HG03025 (cell line): ENCODE measurements around the gene GNA14.
"Not testable (repeated sequence)": the region's sequence is repeated elsewhere in the genome, so short reads cannot be mapped to it uniquely, and the experiment has no call there.

Source experiments
- ATAC-seq: cut with Tn5 transposase; IDR thresholded peaks from one replicate; pipeline ENCODE4 v1.9.1; 2021; ENCODE audit warnings: mild to moderate bottlenecking, moderate library complexity; ENCODE audit not compliant: unreplicated experiment, low FRiP score

GNA14 gene

GRCh38 chr9:77497322-77498198 is 150.6 kb downstream of the GNA14 start:
- ATAC-seq = no peak

- ATAC-seq = no peak
Observed at GRCh38 chr9:77495834-77496671, 152.1 kb downstream of the GNA14 start.

GRCh38 chr9:77490279-77490678 is 157.8 kb downstream of the GNA14 start:
- not testable (repeated sequence) for ATAC-seq

GRCh38 chr9:77489405-77490163 is 158.5 kb downstream of the GNA14 start:
- not testable (repeated sequence) for ATAC-seq

GRCh38 chr9:77488439-77489126 is 159.5 kb downstream of the GNA14 start:
- ATAC-seq = no peak

GRCh38 chr9:77486968-77487367 is 161.2 kb downstream of the GNA14 start:
- ATAC-seq = no peak

- ATAC-seq = no peak
Observed at GRCh38 chr9:77486463-77486862, 161.7 kb downstream of the GNA14 start.

- peak; percentile 94 for ATAC-seq
Observed at GRCh38 chr9:77475641-77476473, 172.3 kb downstream of the GNA14 start.

GRCh38 chr9:77474936-77475335 is 173.2 kb downstream of the GNA14 start:
- ATAC-seq = no peak

- ATAC-seq = no peak
Observed at GRCh38 chr9:77472646-77473045, 175.5 kb downstream of the GNA14 start.

- no peak for ATAC-seq
Observed at GRCh38 chr9:77471572-77471971, 176.6 kb downstream of the GNA14 start.

GRCh38 chr9:77469515-77470231 is 178.4 kb downstream of the GNA14 start:
- no peak for ATAC-seq

- no peak for ATAC-seq
Observed at GRCh38 chr9:77464661-77465060, 183.5 kb downstream of the GNA14 start.

- ATAC-seq = no peak
Observed at GRCh38 chr9:77463151-77463550, 185.0 kb downstream of the GNA14 start.

- no peak for ATAC-seq
Observed at GRCh38 chr9:77462066-77462465, 186.1 kb downstream of the GNA14 start.

GRCh38 chr9:77460938-77461337 is 187.2 kb downstream of the GNA14 start:
- ATAC-seq = no peak

- ATAC-seq = peak; percentile 84
Observed at GRCh38 chr9:77457916-77458592, 190.1 kb downstream of the GNA14 start.

- ATAC-seq = peak; percentile 39
Observed at GRCh38 chr9:77456829-77457437, 191.2 kb downstream of the GNA14 start.
